Panc1 (cell line): ENCODE data around the gene DNAJB8.

Experiments
- CTCF ChIP-seq: fragments of 450-650 bp; IDR thresholded peaks from 2 replicates; pipeline ENCODE4 v1.5.1; 2017; ENCODE audit warnings: mild to moderate bottlenecking
- POLR2AphosphoS5 ChIP-seq: IDR thresholded peaks from 2 replicates; pipeline ENCODE4 v1.6.1; 2012; ENCODE audit warnings: mild to moderate bottlenecking, low read depth, low read length, moderate library complexity
- SIN3A ChIP-seq: IDR thresholded peaks from 2 replicates; pipeline ENCODE4 v1.6.1; 2012; ENCODE audit warnings: low read depth, mild to moderate bottlenecking, low read length, moderate library complexity, borderline replicate concordance; ENCODE audit not compliant: insufficient read depth
- TCF7L2 ChIP-seq: IDR thresholded peaks from 2 replicates; pipeline ENCODE4 v1.6.1; 2011; ENCODE audit warnings: mild to moderate bottlenecking, low read depth, low read length, inconsistent platforms
- TF ChIP-seq, protein P1 (sequence below), 2 experiments: IDR thresholded peaks; 2 replicates each; pipeline ENCODE4 v1.6.1; 2011 to 2012; ENCODE audit warnings: low read depth in 2 of 2, control low read depth in 1 of 2, low read length in 1 of 2, mild to moderate bottlenecking in 1 of 2, moderate library complexity in 1 of 2; ENCODE audit not compliant: insufficient read depth in 1 of 2

DNA sequence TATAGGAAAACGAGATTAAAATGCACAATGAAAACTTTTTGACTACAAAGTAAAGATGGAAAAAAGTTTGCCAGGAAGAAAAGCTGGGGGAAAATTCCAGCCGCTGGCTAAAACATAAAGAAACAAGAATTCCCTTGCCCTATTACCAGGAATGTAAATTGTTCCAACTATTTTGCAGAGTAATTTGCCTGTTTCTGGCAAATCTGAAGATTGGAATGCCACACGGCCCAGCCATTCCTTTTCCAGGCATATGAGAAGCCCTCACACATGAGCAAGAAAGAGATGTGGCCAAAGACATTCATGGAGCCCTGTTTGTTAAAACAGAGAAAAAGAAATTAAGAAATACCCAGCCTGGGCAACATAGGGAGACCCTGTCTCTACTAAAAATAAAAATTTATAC lies 34.7 kb upstream of the DNAJB8 start:
- TF ChIP-seq CTCF (no peak), POLR2AphosphoS5 (no peak), SIN3A (no peak), TCF7L2 (no peak)
- TF ChIP-seq, protein P1, sequence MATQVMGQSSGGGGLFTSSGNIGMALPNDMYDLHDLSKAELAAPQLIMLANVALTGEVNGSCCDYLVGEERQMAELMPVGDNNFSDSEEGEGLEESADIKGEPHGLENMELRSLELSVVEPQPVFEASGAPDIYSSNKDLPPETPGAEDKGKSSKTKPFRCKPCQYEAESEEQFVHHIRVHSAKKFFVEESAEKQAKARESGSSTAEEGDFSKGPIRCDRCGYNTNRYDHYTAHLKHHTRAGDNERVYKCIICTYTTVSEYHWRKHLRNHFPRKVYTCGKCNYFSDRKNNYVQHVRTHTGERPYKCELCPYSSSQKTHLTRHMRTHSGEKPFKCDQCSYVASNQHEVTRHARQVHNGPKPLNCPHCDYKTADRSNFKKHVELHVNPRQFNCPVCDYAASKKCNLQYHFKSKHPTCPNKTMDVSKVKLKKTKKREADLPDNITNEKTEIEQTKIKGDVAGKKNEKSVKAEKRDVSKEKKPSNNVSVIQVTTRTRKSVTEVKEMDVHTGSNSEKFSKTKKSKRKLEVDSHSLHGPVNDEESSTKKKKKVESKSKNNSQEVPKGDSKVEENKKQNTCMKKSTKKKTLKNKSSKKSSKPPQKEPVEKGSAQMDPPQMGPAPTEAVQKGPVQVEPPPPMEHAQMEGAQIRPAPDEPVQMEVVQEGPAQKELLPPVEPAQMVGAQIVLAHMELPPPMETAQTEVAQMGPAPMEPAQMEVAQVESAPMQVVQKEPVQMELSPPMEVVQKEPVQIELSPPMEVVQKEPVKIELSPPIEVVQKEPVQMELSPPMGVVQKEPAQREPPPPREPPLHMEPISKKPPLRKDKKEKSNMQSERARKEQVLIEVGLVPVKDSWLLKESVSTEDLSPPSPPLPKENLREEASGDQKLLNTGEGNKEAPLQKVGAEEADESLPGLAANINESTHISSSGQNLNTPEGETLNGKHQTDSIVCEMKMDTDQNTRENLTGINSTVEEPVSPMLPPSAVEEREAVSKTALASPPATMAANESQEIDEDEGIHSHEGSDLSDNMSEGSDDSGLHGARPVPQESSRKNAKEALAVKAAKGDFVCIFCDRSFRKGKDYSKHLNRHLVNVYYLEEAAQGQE (IDR thresholded peaks at IDR 0.05; ENCODE audit: insufficient read depth in 1 of 2, low read depth in 2 of 2, low read length in 1 of 2) = no peak
